PFSK-1 (cell line): ENCODE data around the gene TYW3.

Experiments used
- FOXP2 ChIP-seq: optimal IDR thresholded peaks from 2 replicates; pipeline ENCODE3; 2011; ENCODE audit warnings: borderline replicate concordance, control low read depth, inconsistent platforms; ENCODE audit not compliant: insufficient read depth; ENCODE audit errors: extremely low read length, extremely low read depth
- POLR2AphosphoS5 ChIP-seq: IDR thresholded peaks from 2 replicates; pipeline ENCODE4 v1.6.1; 2012; ENCODE audit warnings: low read depth, mild to moderate bottlenecking, control low read depth, low read length, moderate library complexity
- SIN3A ChIP-seq: IDR thresholded peaks from 2 replicates; pipeline ENCODE4 v1.6.1; 2012; ENCODE audit warnings: mild to moderate bottlenecking, low read length, moderate library complexity, borderline replicate concordance; ENCODE audit not compliant: insufficient read depth
- TAF1 ChIP-seq: IDR thresholded peaks from 2 replicates; pipeline ENCODE4 v1.6.1; 2012; ENCODE audit warnings: low read length, control low read depth, borderline replicate concordance; ENCODE audit not compliant: insufficient read depth
- TF ChIP-seq, protein P1 (sequence below), 2 experiments: IDR thresholded peaks; 2 replicates each; pipeline versions ENCODE4 v1.6.1 to v1.8.0; 2011 to 2012; ENCODE audit warnings: low read depth in 2 of 2, low read length in 2 of 2, control low read depth in 1 of 2, inconsistent platforms in 1 of 2, mild to moderate bottlenecking in 1 of 2, moderate library complexity in 1 of 2; ENCODE audit not compliant: insufficient read depth in 1 of 2

GRCh38 chr1:74728736-74729135, 4.2 kb upstream of the TYW3 start:
- TF ChIP-seq POLR2AphosphoS5 (no peak), TAF1 (no peak), FOXP2 (no peak), SIN3A (no peak)
- TF ChIP-seq, protein P1, sequence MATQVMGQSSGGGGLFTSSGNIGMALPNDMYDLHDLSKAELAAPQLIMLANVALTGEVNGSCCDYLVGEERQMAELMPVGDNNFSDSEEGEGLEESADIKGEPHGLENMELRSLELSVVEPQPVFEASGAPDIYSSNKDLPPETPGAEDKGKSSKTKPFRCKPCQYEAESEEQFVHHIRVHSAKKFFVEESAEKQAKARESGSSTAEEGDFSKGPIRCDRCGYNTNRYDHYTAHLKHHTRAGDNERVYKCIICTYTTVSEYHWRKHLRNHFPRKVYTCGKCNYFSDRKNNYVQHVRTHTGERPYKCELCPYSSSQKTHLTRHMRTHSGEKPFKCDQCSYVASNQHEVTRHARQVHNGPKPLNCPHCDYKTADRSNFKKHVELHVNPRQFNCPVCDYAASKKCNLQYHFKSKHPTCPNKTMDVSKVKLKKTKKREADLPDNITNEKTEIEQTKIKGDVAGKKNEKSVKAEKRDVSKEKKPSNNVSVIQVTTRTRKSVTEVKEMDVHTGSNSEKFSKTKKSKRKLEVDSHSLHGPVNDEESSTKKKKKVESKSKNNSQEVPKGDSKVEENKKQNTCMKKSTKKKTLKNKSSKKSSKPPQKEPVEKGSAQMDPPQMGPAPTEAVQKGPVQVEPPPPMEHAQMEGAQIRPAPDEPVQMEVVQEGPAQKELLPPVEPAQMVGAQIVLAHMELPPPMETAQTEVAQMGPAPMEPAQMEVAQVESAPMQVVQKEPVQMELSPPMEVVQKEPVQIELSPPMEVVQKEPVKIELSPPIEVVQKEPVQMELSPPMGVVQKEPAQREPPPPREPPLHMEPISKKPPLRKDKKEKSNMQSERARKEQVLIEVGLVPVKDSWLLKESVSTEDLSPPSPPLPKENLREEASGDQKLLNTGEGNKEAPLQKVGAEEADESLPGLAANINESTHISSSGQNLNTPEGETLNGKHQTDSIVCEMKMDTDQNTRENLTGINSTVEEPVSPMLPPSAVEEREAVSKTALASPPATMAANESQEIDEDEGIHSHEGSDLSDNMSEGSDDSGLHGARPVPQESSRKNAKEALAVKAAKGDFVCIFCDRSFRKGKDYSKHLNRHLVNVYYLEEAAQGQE (IDR thresholded peaks at IDR 0.05; ENCODE audit: insufficient read depth in 1 of 2, low read depth in 2 of 2, low read length in 2 of 2): no peak
